Measurements from ENCODE around the gene FBXL16.

DNA sequence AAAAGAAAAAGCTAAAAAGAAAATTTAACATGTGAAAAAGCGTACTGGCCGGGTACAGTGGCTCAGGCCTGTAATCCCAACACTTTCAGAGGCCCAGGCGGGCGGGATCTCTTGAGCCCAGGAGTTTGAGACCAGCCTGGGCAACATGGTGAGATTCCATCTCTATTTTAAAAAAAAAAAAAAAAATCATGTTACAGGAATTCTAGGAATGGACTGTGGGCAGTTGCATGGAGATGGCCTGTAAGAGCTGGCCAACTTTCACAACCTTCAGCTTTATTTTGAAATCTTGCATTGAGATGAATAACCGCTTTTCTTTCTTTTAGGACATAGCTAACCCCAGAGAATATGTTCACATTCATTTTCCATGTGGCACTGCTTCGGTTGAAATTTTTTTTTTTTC is 43.4 kb upstream of the FBXL16 start:
- TF ChIP-seq, protein P1, sequence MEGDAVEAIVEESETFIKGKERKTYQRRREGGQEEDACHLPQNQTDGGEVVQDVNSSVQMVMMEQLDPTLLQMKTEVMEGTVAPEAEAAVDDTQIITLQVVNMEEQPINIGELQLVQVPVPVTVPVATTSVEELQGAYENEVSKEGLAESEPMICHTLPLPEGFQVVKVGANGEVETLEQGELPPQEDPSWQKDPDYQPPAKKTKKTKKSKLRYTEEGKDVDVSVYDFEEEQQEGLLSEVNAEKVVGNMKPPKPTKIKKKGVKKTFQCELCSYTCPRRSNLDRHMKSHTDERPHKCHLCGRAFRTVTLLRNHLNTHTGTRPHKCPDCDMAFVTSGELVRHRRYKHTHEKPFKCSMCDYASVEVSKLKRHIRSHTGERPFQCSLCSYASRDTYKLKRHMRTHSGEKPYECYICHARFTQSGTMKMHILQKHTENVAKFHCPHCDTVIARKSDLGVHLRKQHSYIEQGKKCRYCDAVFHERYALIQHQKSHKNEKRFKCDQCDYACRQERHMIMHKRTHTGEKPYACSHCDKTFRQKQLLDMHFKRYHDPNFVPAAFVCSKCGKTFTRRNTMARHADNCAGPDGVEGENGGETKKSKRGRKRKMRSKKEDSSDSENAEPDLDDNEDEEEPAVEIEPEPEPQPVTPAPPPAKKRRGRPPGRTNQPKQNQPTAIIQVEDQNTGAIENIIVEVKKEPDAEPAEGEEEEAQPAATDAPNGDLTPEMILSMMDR (IDR thresholded peaks at IDR 0.05; ENCODE audit: low read depth, low read length, poor library complexity, severe bottlenecking): no peak
- no peak for TF ChIP-seq EZH2phosphoT487 (IDR thresholded peaks at IDR 0.05; ENCODE audit: borderline replicate concordance, low read length)
